GM21576 (cell line): ENCODE measurements around the gene ZNF575.
"Not testable (repeated sequence)": the region's sequence is repeated elsewhere in the genome, so short reads cannot be mapped to it uniquely, and the experiment has no call there.

Experiments
- ATAC-seq: cut with Tn5 transposase; IDR thresholded peaks from one replicate; pipeline ENCODE4 v1.9.1; 2021; ENCODE audit warnings: mild to moderate bottlenecking, moderate library complexity; ENCODE audit not compliant: unreplicated experiment

The ZNF575 gene

DNA sequence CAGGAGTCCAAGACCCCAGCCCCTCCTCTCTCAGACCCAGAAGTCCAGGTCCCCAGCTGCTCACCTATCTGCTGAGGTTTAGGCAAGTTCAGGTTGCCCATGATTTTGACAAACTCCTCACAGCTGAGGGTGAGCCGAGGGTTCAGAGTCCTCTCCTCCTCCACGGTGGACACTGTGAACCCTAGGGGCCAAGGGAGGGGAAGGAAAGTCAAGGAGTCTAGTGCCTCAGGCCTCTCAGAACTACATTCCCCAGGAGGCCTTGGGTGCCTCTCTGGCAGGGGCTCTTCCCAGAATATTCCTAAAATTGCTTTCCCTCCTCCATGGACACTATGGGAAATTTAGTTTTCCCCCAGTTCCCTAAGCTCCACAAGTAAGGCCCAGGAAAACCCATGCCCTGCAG, 25.1 kb upstream of the ZNF575 start:
- no peak for ATAC-seq

DNA sequence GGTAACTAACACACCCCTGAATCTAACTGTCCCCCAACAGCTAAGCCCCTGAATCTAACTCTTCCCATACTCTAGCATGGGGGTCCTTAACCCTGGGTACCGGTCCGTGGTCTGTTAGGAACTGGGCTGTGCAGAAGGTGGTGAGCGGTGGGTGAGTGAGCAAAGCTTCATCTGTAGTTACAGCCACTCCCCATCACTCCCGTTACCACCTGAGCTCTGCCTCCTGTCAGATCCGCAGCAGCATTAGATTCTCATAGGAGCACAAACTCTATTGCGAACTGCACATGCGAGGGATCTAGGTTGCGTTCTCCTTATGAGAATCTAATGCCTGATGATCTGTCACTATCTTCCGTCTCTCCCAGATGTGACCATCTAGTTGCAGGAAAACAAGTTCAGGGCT, 22.3 kb upstream of the ZNF575 start:
- no peak for ATAC-seq

DNA sequence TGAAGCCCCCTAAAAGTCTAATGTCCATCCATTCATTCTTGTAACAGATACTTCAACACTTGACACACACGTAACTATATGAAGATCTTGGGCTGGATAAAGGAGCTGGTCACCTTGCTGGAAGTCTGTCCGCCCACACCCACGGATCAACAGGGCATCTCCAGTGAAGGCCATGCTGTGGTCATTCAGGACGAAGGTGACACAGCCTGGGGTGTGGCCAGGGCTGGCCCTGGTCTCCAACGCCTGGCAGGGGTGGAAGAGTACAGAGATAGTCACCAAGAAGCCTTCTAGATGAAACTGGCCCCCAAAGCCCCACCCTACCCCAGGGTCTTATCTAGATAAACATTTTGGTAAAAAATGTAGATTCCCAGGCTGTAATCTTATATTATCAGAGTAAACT, 21.7 kb upstream of the ZNF575 start:
- ATAC-seq, result no peak

DNA sequence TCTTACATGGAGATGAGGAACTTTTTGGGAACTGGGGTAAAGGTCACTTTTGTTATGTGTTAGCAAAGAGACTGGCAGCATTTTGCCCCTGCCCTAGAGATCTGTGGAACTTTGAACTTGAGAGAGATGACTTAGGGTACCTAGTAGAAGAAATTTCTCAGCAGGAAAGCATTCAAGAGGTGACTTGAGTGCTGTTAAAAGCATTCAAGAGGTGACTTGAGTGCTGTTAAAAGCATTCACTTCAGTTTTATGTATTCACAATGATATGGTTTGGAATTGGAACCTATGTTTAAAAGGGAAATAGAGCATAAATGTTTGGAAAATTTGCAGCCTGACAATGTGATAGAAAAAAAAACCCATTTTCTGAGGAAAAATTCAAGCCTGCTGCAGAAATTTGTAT, 20.6 kb upstream of the ZNF575 start:
- ATAC-seq, result not testable (repeated sequence)

DNA sequence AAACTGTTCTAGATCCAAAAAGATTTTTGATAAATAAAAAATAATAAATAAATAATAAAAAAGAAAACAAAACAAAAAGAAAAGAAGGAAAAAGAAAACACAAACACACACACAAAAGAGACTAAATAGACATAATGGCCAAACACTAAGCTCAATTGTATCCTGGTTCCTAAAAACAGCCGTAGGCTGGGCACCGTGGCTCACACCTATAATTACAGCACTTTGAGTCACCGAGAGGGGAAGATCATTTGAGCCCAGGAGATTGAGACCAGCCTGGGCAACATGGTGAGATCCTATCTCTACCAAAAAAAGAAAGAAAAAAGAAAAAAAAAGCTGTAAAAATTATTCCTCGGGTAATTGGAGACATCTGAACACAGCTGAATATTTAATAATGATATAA, 14.9 kb upstream of the ZNF575 start:
- no peak for ATAC-seq

DNA sequence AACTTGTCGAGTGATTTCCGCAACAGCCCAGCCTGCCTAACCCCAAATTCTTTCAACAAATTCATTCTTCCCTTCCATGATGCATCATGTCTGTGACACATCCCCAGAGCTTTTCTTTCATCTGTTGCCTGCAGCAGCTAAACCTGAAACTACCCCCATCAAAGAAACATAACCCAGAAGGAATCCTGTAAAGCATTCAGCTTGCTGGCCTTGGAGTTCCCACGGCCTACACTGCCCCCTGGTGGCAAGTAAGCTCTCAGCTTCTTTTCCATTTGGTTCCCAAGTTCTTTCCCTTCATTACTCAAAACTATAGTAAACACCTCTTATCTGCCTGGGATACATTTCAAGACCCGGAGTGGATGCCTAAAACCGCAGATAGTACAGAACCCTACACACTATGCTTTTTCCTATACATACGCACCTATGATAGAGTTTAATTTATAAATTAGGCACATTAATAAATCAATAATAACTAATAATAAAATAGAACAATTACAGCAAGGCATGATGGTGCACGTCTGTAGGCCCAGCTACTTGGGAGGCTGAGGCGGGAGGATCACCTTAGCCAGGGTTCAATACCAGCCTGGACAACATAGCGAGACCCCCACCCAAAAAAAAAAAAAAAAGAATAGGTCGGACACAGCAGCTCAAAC, 13.4 kb upstream of the ZNF575 start:
- no peak for ATAC-seq

DNA sequence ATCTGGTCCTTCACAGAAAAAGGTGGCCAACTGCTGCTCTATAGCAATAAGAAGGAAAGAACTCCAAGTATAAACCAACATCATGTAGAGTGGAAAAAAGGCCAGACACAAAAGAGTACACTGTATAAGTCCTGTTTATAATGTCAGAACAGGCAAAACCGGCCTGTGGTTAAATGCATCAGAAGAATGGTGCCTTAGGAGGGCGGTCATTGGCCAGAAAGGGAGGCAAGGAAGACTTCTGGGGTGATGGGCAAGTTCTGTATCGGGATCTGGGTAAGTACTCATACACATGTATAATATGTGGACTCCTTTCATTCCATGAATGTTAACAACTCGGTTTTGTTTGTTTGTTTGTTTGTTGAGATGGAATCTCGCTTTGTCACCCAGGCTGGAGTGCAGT, 10.1 kb upstream of the ZNF575 start:
- ATAC-seq, result no peak

DNA sequence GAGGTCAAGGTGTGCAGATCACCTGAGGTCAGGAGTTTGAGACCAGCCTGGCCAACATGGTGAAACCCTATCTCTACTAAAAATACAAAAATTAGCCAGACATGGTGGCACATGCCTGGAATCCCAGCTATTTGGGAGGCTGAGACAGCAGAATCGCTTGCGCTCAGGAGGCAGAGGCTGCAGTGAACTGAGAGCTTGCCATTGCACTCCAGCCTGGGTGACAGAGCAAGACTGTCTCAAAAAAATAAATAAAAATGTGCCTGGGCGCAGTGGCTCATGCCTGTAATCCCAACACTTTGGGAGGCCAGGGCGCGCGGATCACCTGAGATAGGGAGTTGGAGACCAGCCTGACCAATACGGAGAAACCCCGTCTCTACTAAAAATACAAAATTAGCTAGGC, 9.3 kb upstream of the ZNF575 start:
- not testable (repeated sequence) for ATAC-seq

DNA sequence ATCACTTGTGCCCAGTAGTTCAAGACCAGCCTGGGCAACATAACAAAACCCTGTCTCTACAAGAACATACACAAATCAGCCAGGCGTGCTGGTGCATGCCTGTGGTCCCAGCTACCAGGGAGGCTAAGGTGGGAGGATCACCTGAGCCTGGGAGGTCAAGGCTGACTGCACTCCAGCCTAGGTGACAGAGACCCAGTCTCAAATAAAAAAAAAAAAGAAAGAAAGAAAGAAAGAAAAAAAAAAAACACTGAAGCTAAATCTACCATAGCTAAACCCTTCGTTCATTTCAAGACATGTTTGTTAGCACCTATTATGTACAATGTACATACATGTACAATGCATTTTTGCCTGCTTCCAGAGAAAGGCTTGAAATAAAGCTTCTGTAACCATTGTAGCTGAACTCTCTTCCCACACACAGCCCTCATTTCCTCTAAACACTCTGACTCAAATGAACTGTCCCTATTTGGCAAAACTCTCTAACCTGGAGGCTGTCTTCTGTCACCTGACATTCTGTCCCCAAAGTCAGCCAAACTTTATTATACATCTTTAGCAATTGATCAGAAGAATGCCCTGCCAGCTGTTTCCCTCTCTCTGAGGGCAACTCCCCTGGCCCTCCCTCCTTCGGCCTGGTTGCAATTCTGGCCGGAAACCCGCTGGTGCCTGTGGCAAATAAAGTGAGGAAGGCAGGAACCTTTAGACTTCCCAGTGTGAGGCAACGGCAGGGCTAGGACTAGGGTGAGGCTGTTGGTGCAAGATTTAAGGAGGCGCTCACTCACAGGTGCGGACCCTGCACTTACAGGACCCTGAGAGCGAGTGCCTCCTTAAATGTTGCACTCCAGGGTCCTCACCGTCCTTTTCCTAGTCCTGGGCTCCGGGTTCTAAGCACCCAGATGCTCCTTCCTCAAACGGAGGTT, 7.8 kb upstream of the ZNF575 start:
- ATAC-seq, result no peak

DNA sequence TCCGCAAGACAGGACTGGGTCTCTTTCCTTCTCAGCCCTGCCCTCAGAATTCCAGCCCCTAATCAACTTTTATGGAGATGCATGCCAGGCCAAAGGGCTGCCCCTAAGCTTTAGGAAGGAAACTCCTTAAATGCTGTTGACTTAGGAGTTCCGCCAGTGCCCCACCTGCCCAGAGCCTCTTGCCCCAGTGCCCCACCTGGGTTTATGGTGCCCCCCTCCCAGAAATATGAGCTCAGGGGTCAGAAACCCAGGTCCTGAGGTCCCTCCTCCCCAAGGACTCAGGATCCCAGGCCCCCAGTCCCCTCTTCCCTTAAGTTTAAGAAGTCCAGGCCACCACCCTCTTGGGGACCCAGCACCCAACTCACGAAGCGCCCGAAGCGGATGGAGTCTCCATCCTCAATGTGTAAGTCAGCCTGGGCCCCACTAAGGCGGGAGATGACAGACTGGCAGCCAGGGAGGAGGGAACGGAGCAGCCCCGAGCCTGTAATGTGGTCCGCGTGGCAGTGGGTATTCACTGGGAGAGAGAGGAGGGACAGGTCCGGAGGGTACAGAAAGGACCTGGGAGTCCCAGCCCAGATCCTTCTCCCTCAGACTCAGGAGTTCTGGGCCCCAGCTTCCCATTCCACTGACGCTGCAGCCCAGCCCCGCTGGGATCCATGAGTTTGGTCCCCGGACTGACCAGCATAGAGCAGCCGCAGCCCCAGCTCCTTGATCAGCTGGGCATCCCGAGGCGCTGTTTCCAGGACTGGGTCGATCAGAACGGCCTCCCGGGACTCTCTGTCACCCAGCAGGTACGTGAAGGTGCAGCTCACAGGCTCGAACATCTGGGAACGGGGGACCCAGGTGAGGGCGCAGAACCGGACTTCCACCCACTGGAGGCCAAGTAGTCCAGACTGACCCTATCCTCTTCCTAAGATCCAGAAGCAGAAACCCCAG, 6.9 kb upstream of the ZNF575 start:
- no peak for ATAC-seq

DNA sequence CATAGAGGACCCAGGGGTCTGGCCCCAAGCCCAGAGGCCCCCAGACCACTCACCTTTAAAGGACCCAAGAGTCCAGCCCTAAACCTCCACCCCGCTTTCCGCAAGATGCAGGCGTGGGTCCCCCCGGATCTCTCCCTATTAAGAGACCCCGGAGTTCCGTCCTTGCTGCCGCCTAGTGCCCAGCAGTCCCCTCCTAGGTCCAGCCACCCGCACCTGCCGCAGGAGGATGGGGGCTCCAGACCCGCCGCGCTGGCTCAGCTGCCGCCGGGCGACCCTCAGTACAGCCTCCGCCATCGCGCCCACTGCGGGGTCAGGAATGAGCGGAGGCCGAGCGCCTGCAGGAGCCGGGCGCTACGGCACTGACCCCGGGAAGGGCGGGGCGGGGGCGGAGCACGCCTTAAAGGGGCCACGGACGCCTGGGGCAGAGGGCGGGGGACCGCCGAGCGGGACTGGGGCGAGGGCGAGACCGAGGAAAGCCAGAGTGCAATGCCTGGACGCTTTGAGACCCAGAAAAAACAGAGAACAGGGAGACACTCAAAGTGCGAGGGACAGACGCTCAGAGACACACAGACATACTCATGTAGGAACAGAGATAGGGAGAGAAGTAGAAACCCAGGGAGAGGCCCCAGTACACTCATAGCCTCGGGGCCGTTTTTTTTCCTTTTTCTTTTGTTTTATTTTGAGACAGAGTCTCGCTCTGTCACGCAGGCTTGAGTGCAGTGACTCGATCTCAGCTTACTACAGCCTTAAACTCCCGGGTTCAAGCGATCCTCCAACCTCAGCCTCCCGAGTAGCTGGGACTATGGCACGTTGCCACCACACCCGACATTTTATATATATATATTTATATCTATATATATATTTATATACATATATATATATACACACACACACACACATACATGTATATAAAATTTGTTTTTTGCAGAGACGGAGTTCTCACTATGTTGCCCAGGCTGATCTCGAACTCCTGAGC, 5.8 kb upstream of the ZNF575 start, which contains the start of gene ETHE1:
Gene ETHE1, minus strand, starts transcription at position 318 of the 976 bp plus-strand sequence. Its CDS starts 24 bp downstream, at position 294.
- peak; percentile 56 for ATAC-seq

DNA sequence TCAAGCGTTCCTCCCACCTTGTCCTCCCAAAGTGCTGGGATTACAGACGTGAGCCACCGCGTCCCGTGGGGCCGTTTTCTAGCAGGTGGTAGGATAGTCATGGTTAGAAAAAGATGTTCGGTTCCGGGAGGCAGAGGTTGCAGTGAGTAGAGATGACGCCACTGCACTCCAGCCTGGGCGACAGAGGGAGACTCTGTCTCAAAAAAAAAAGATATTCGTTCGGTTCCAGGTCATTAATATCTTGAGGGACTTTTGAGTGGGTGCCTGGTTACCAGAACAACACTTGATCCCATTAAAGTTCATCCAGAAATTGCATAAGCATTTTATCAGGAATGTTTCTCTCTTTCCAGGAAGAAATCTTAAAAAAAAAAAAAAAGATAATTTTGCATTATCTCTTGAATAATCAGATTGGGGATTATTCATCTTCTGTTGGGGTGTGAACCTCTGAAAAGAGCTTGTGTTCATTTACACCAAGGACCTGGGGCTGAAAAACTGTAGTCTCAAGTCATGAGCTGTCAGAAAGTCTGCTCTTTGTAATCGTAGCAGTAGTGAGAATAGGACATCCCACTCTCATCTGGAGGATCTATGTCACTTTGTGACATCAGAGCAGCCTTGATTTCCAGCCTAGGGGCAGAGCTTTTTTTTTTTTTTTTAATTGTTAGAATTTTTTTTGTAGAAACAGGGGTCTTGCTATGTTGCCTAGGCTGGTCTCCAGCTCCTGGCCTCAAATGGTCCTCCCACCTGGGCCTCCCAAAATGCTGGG, 4.9 kb upstream of the ZNF575 start:
- no peak for ATAC-seq

DNA sequence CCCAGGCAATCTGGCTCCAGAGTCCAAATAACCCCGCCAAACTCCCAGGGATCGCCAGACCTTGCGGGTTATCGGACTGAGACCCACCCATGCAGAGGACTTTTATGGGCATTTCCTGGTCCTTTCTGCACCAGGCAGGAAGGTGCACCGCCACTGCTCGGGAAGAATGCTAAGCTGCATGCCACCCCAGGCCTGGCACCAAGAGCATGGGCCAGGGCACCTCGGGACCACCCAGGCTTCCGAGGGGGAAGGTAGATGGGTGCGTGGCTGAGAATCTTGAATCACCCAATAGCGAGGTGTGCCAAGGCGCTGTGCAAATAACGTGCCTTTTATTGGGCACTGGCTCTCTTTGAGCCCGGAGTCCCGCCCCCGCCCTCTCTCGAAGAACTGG, 422 bp upstream of the ZNF575 start:
- no peak for ATAC-seq

DNA sequence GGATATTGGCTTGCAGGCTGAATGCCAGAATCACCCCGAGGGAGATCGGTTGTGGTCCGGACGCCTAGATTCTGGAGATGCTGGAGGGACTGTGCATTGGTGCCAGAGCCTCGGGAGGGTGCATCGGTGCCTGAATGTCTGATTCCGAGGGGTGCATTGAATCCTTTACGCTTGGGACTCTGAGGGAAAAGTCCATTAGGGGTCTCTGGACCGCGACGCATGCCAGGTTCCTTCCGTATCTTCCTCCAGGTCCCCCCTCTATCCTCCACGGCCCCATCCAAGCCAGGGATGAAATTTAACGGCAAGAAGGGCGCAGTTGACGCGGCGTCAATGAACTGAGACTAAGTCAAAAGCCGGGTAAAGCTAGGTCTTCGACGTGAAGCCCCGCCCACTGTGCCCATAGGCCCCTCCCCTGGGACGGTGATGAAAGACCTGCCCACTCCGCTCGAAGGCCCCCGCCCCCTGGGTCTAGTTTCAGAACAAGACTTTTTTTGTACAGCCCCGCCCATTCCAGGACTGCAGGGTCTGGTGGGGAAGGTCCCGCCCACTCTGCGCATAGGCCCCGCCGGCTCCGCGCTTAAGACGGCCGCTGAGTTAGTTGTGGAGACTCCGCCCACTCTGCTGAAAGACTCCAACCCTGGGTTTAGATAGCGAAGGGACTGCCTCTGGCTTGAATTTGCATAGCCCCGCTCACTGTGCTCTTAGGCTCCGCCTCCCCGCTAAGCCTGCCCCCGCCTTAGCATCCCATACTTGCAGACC, 737 bp downstream of the ZNF575 start:
- peak; percentile 49 for ATAC-seq

DNA sequence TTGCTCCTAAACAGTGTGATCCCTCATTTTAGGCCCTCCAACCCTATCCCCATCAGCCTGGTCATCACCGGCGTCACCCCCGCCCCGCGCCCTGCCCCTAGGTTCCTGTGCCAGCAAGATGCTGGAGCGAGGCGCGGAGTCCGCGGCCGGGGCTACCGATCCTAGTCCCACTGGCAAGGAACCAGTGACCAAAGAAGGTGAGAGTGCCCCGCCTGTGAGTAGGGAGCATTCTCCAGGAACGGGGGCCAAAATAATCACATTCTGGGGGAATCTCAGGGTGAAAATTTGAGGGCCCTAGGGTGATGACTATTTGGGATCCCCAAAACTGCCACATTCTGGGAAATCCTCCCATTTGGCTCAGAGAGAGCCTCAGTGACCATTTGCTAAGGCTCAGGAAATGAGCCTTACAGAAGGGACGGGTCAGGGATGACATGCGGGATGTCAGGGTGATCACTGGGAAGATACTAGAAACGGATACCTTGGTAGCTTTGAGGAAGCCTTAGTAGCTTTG, 1.4 kb downstream of the ZNF575 start:
- no peak for ATAC-seq

DNA sequence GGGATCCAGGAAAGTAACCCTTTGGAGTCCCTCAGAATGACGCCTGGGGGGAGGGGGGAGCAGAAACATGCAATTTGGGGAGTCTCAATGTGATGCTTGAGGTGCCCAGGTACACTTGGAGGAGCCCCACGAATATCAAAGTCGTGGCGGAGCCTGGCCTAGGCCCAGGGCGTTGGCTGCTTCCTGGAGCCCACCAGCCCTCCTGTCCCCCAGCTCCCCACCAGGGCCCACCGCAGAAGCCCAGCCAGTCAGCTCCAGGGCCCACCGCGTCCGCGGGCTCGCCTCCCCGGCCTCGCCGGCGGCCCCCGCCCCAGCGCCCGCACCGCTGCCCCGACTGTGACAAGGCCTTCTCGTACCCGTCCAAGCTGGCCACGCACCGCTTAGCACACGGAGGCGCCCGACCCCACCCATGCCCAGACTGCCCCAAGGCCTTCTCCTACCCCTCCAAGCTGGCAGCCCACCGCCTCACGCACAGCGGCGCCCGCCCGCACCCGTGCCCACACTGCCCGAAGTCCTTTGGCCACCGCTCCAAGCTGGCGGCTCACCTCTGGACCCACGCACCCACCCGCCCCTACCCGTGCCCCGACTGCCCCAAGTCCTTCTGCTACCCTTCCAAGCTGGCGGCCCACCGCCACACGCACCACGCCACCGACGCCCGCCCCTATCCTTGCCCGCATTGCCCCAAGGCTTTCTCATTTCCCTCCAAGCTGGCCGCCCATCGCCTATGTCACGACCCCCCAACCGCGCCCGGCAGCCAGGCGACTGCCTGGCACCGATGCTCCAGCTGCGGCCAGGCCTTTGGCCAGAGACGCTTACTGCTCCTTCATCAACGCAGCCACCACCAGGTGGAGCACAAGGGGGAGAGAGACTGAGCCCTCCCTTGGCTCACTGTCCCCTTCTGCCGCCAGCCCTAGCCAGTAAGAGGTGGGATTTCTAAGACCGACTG, 2.1 kb downstream of the ZNF575 start:
- ATAC-seq, result no peak

DNA sequence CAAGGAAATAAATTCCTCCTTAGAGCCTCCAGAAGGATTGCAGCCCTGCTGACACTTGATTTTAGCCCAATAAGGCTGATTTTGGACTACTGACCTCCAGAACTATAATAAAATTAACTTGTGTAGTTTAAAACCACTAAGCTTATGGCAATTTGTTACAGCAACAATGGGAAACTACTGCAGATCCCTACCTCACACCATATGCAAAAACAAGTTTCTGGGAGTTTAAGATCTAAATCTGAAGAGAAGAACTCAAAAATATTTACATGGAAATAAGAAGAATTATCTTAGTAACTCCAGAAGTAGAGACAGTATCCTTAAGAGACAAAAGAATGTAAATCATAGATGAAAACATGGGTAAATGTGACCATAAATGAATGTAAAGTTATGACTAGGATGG, 5.9 kb downstream of the ZNF575 start:
- ATAC-seq, result no peak
